NCI-H1436 treated with DMSO at 0.1 percent for 48 hours (cell line): ENCODE results near the gene RABGEF1.
"Not testable (repeated sequence)": the region's sequence is repeated elsewhere in the genome, so short reads cannot be mapped to it uniquely, and the experiment has no call there.

ENCODE experiments used
- DNase-seq: peaks from one replicate; lab custom pipeline; 2025; lab: John Stamatoyannopoulos, UW

The RABGEF1 gene

GRCh38 chr7:66740302-66740979 lies at the start of gene RABGEF1:
RABGEF1 (plus strand) TSS chr7:66740733; CDS start chr7:66771900, 31,167 bp downstream.
- DNase-seq, result peak; percentile 36

GRCh38 chr7:66693331-66693730 lies 47.2 kb upstream of the RABGEF1 start:
- no peak for DNase-seq

GRCh38 chr7:66694286-66694685 lies 46.2 kb upstream of the RABGEF1 start:
- no peak for DNase-seq

- DNase-seq, result not testable (repeated sequence)
Measured at GRCh38 chr7:66695417-66695816, 45.1 kb upstream of the RABGEF1 start.

- DNase-seq, result not testable (repeated sequence)
Measured at GRCh38 chr7:66696134-66696533, 44.4 kb upstream of the RABGEF1 start.

- DNase-seq, result no peak
Measured at GRCh38 chr7:66696774-66697191, 43.8 kb upstream of the RABGEF1 start.

- no peak for DNase-seq
Measured at GRCh38 chr7:66697449-66698438, 42.8 kb upstream of the RABGEF1 start.

- DNase-seq, result no peak
Measured at GRCh38 chr7:66698652-66699205, 41.8 kb upstream of the RABGEF1 start.

- no peak for DNase-seq
Measured at GRCh38 chr7:66699998-66700397, 40.5 kb upstream of the RABGEF1 start.

GRCh38 chr7:66700633-66701131 lies 39.9 kb upstream of the RABGEF1 start:
- no peak for DNase-seq

GRCh38 chr7:66707825-66708224 lies 32.7 kb upstream of the RABGEF1 start:
- DNase-seq, result no peak

- DNase-seq, result not testable (repeated sequence)
Measured at GRCh38 chr7:66710752-66711151, 29.8 kb upstream of the RABGEF1 start.

- DNase-seq, result no peak
Measured at GRCh38 chr7:66713687-66714086, 26.8 kb upstream of the RABGEF1 start.

GRCh38 chr7:66716634-66717033 lies 23.9 kb upstream of the RABGEF1 start:
- DNase-seq, result not testable (repeated sequence)

GRCh38 chr7:66720561-66720960 lies 20.0 kb upstream of the RABGEF1 start:
- no peak for DNase-seq

GRCh38 chr7:66725843-66726242 lies 14.7 kb upstream of the RABGEF1 start:
- DNase-seq, result no peak

- no peak for DNase-seq
Measured at GRCh38 chr7:66727058-66727457, 13.5 kb upstream of the RABGEF1 start.

GRCh38 chr7:66728571-66728970 lies 12.0 kb upstream of the RABGEF1 start:
- DNase-seq, result no peak

- no peak for DNase-seq
Measured at GRCh38 chr7:66729274-66729673, 11.3 kb upstream of the RABGEF1 start.

GRCh38 chr7:66731986-66732385 lies 8.5 kb upstream of the RABGEF1 start:
- no peak for DNase-seq

GRCh38 chr7:66732439-66732838 lies 8.1 kb upstream of the RABGEF1 start:
- DNase-seq, result no peak

GRCh38 chr7:66734006-66734405 lies 6.5 kb upstream of the RABGEF1 start:
- no peak for DNase-seq
